Astrocyte (in vitro differentiated cells and primary cell): Measurements from ENCODE around the gene LRG1.

ENCODE experiments used
- EZH2 ChIP-seq: IDR thresholded peaks from 2 replicates; pipeline ENCODE4 v1.6.1; 2012; ENCODE audit warnings: mild to moderate bottlenecking, low read length, inconsistent platforms; ENCODE audit not compliant: insufficient read depth
- TF ChIP-seq, protein P1 (sequence below): IDR thresholded peaks from 2 replicates; pipeline ENCODE4 v1.5.1; 2011; ENCODE audit warnings: low read depth, mild to moderate bottlenecking, inconsistent platforms, low read length, moderate library complexity; ENCODE audit not compliant: insufficient read depth

DNA sequence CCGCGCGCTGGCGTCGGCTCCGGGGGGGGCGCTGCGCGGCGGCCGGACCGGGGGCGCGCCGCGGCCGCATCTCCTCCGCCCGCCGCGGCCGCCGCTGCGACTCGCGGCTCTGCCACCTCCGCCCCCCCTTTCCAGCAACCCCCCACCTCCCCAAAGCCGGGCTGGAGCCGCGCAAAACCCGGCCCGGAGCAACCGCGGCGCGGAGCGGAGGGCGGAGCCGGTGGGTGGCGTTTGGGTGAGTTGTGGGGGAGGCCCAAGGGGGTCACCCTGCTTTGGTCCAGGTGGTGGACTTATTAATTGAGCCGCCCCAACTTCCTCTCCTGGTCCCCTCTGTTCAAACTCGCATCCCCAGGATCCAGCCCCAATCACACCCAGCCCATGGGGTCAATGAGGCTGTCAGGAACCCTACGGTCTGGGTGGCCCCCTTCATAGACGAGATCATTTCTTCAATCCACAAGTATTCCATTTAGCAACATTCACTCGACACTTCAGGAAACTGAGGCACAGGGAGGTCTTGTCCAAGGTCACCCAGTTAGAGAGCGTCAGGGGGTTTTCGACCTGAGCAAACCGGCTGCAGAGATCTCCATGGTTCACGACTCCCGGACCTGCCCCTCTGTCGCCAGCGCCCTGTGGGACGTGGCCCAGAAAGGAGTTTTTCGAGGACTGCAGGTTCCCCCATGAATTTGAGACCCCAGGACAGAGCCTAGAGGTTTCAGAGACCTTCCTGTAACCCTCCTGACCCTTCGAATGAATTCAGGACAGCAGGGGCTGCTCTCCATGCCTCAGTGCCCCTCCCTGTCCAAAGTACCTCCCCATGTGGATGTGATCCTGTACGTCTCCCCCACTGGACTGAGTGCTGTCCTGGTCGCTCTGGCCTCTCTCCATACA, 42.1 kb upstream of the LRG1 start:
- TF ChIP-seq, protein P1, sequence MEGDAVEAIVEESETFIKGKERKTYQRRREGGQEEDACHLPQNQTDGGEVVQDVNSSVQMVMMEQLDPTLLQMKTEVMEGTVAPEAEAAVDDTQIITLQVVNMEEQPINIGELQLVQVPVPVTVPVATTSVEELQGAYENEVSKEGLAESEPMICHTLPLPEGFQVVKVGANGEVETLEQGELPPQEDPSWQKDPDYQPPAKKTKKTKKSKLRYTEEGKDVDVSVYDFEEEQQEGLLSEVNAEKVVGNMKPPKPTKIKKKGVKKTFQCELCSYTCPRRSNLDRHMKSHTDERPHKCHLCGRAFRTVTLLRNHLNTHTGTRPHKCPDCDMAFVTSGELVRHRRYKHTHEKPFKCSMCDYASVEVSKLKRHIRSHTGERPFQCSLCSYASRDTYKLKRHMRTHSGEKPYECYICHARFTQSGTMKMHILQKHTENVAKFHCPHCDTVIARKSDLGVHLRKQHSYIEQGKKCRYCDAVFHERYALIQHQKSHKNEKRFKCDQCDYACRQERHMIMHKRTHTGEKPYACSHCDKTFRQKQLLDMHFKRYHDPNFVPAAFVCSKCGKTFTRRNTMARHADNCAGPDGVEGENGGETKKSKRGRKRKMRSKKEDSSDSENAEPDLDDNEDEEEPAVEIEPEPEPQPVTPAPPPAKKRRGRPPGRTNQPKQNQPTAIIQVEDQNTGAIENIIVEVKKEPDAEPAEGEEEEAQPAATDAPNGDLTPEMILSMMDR: no peak
- TF ChIP-seq EZH2: no peak
